Keratinocyte (primary cell): ENCODE measurements around the gene CTNNBL1. TPM values are rescaled to one million over a fixed set of nuclear protein-coding genes. Genes with fewer than 3 reads are reported as not detected.

Experiments
- DNase-seq: peaks from one replicate; pipeline ENCODE4 v3.0.0-alpha.2; 2011; ENCODE audit warnings: low read depth, missing footprints, low spot score
- FAIRE-seq: peaks from 2 replicates; lab custom pipeline; 2011; peaks lifted over from hg19 to GRCh38; lab: Jason Lieb, UNC
- H2AFZ ChIP-seq: 2 replicates; pipeline ENCODE4 v1.6.0; 2012; ENCODE audit warnings: low read length, control low read depth, inconsistent platforms; ENCODE audit not compliant: control insufficient read depth
- H3K27ac ChIP-seq: 2 replicates; pipeline ENCODE4 v1.5.1; 2011; ENCODE audit warnings: low read length; ENCODE audit not compliant: control insufficient read depth, insufficient read depth
- H3K27me3 ChIP-seq: 3 replicates; pipeline ENCODE4 v1.6.0; 2011; ENCODE audit warnings: low read length; ENCODE audit not compliant: control insufficient read depth, insufficient read depth; ENCODE audit errors: extremely low read depth
- H3K36me3 ChIP-seq, 2 experiments: 2 replicates in 1 of 2; 3 replicates in 1 of 2; pipeline ENCODE4 v1.5.1; 2011; ENCODE audit warnings: low read length in 2 of 2, mild to moderate bottlenecking in 1 of 2; ENCODE audit not compliant: control insufficient read depth in 2 of 2, insufficient read depth in 2 of 2; ENCODE audit errors: extremely low read depth in 1 of 2
- H3K4me1 ChIP-seq: 3 replicates; pipeline ENCODE4 v1.5.1; 2011; ENCODE audit warnings: low read length; ENCODE audit not compliant: control insufficient read depth, insufficient read depth; ENCODE audit errors: extremely low read depth
- H3K4me2 ChIP-seq: 3 replicates; pipeline ENCODE4 v1.6.0; 2011; ENCODE audit warnings: low read depth, low read length; ENCODE audit not compliant: control insufficient read depth, insufficient read depth; ENCODE audit errors: extremely low read depth
- H3K4me3 ChIP-seq, 3 experiments: fragments of 200-600 bp in 1 of 3; sonication (generic) in 1 of 3; 2 replicates in 2 of 3; 3 replicates in 1 of 3; pipeline ENCODE4 v1.5.1; 2011 to 2016; ENCODE audit warnings: low read length in 3 of 3, mild to moderate bottlenecking in 3 of 3, control low read depth in 2 of 3, inconsistent platforms in 1 of 3, low read depth in 1 of 3, mixed read lengths in 1 of 3, mixed run types in 1 of 3, moderate library complexity in 1 of 3; ENCODE audit not compliant: control insufficient read depth in 2 of 3, insufficient read depth in 2 of 3; ENCODE audit errors: extremely low read depth in 1 of 3
- H3K79me2 ChIP-seq: 2 replicates; pipeline ENCODE4 v1.6.0; 2012; ENCODE audit warnings: low read length; ENCODE audit not compliant: control insufficient read depth, insufficient read depth
- H3K9ac ChIP-seq: 3 replicates; pipeline ENCODE4 v1.6.0; 2011; ENCODE audit warnings: low read length; ENCODE audit not compliant: control insufficient read depth, insufficient read depth; ENCODE audit errors: extremely low read depth
- H3K9me1 ChIP-seq: 3 replicates; pipeline ENCODE4 v1.6.0; 2011; ENCODE audit warnings: low read length; ENCODE audit not compliant: control insufficient read depth, insufficient read depth; ENCODE audit errors: extremely low read depth
- H3K9me3 ChIP-seq: 2 replicates; pipeline ENCODE4 v1.5.1; 2012; ENCODE audit warnings: low read depth, low read length; ENCODE audit not compliant: control insufficient read depth
- H4K20me1 ChIP-seq: 3 replicates; pipeline ENCODE4 v1.6.0; 2011; ENCODE audit warnings: low read length; ENCODE audit not compliant: control insufficient read depth, insufficient read depth; ENCODE audit errors: extremely low read depth
- EZH2 ChIP-seq: IDR thresholded peaks from one replicate; pipeline ENCODE4 v1.6.1; 2012; ENCODE audit warnings: inconsistent platforms, mild to moderate bottlenecking, low read length, moderate library complexity
- dilution Hi-C: fragments of 300-500 bp; cut with MboI; formaldehyde crosslinking; loops from one replicate; pipeline ENCODE4 v1.7.0; 2020; ENCODE audit warnings: low sequenced_read_pairs; ENCODE audit not compliant: extremely low pct_ligation_motif_present
- polyA plus RNA-seq, 5 experiments: library from polyadenylated mRNA; depleted of rRNA in 3 of 5; stranded (reverse) in 3 of 5; stranded (forward) in 1 of 5; unstranded in 1 of 5; fragments of >200 nt; gene quantifications; 1 replicate in 1 of 5; 2 replicates in 3 of 5; 3 replicates in 1 of 5; pipeline versions ENCODE4 v1.2.1 to v1.2.3, GENCODE V29; 2011 to 2012; ENCODE audit warnings: missing spikeins in 2 of 5, low read depth in 1 of 5, low replicate concordance in 1 of 5
- TF ChIP-seq, protein P1 (sequence below), 3 experiments: IDR thresholded peaks in 1 of 3; conservative IDR thresholded peaks in 1 of 3; optimal IDR thresholded peaks in 1 of 3; 2 replicates in 2 of 3; 3 replicates in 1 of 3; pipeline versions ENCODE3 to v1.5.1; 2011; ENCODE audit warnings: low read length in 3 of 3, mild to moderate bottlenecking in 3 of 3, moderate library complexity in 2 of 3, control low read depth in 1 of 3, inconsistent platforms in 1 of 3; ENCODE audit not compliant: insufficient read depth in 2 of 3; ENCODE audit errors: extremely low read depth in 1 of 3

CTNNBL1 gene
- polyA plus RNA-seq, 1 donor (not counting 4 experiments of a cell fraction or from before 2014, with no cell fraction given), result 37.0 TPM

DNA sequence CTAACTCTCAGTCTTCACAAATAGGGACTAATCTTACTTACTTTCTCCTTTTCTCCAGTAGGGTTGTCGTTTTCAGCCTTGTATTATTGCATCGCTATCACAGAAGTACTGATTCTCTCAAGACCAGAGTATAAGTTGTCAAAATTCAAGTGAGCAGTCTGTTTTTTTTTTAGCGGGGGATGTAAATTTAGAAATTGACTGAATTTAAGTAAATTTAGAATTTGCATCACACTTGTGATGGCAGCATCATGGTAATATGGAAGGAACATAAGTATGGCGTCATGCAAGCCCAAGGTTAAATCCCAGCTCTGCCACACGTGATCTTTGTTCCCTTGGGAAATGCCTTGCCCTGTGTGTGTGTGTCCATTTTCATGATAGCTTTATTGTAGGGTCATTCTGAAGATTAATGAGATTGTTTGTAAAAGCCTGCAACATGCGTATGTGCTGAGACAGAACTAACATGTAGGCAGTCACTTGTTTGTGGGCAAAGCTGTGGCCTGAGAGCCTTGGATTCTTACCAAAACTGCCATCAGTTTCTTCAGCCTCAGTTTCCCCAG is 156.3 kb downstream of the CTNNBL1 start:
- Histone ChIP-seq H4K20me1 (no peaks in the 10 kb centered on the region), H3K27me3 (no peaks in the 10 kb centered on the region), H3K9me3 (no peaks in the 10 kb centered on the region), H3K79me2 (no peaks in the 10 kb centered on the region), H3K9me1 (no peaks in the 10 kb centered on the region), H3K4me1 (no peaks in the 10 kb centered on the region), H3K36me3 (peaks cover 8 to 15% of the 10 kb centered on the region in 2 experiments), H3K9ac (no peak overlapping the region), H3K4me2 (no peak overlapping the region), H2AFZ (no peak overlapping the region), H3K27ac (no peak overlapping the region), H3K4me3 (no peak overlapping the region)
- no peak for TF ChIP-seq EZH2
- TF ChIP-seq, protein P1, sequence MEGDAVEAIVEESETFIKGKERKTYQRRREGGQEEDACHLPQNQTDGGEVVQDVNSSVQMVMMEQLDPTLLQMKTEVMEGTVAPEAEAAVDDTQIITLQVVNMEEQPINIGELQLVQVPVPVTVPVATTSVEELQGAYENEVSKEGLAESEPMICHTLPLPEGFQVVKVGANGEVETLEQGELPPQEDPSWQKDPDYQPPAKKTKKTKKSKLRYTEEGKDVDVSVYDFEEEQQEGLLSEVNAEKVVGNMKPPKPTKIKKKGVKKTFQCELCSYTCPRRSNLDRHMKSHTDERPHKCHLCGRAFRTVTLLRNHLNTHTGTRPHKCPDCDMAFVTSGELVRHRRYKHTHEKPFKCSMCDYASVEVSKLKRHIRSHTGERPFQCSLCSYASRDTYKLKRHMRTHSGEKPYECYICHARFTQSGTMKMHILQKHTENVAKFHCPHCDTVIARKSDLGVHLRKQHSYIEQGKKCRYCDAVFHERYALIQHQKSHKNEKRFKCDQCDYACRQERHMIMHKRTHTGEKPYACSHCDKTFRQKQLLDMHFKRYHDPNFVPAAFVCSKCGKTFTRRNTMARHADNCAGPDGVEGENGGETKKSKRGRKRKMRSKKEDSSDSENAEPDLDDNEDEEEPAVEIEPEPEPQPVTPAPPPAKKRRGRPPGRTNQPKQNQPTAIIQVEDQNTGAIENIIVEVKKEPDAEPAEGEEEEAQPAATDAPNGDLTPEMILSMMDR (optimal IDR thresholded peaks at IDR 0.05 in 1 of 3, IDR thresholded peaks at IDR 0.05 in 1 of 3, conservative IDR thresholded peaks at IDR 0.05 in 1 of 3; ENCODE audit: extremely low read depth in 1 of 3, insufficient read depth in 2 of 3, low read length in 3 of 3), result no peak
- dilution Hi-C loops, result no loop called here
- FAIRE-seq (no peak), DNase-seq (no peak)

DNA sequence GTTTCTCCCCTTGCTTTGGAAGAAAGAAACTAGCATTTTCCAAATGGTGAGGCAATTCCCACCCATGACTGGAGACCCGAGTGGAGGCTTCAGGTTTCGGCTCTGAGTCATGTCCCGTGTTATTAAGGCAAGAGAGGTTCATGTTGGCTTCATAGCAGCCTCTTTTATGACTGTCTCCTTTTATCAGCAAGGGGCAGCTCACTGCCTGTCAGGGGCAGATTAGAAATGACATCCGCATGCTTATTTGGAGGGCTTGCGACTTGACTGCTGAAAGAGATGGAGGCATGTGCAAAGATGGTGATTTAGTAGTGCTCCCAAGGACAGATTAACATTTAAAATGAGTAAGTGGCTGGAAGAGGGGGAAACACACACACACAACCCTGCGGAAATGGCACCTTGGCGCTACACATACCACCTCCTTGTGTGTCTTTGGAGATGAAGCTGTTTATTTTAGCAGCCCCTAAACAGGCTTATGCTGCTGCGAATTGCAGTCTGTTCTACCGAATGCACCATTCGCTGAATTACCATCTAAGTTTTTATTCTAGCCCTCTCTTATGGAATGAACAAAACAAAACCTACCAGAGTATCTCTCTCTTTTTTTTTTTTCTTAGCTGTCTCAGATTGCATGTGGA is 157.0 kb downstream of the CTNNBL1 start:
- Histone ChIP-seq H3K4me1 (no peaks in the 10 kb centered on the region), H3K27me3 (no peaks in the 10 kb centered on the region), H3K9ac (no peak overlapping the region), H2AFZ (no peak overlapping the region), H3K9me3 (no peaks in the 10 kb centered on the region), H3K36me3 (peaks cover 8 to 13% of the 10 kb centered on the region in 2 experiments), H3K27ac (no peak overlapping the region), H3K9me1 (no peaks in the 10 kb centered on the region), H3K4me3 (no peak overlapping the region), H4K20me1 (no peaks in the 10 kb centered on the region), H3K79me2 (no peaks in the 10 kb centered on the region), H3K4me2 (no peak overlapping the region)
- TF ChIP-seq, protein P1 (optimal IDR thresholded peaks at IDR 0.05 in 1 of 3, IDR thresholded peaks at IDR 0.05 in 1 of 3, conservative IDR thresholded peaks at IDR 0.05 in 1 of 3; ENCODE audit: extremely low read depth in 1 of 3, insufficient read depth in 2 of 3, low read length in 3 of 3), result no peak
- TF ChIP-seq EZH2, result no peak
- DNase-seq (no peak), FAIRE-seq (no peak)
- dilution Hi-C loops, result no loop called here
